ENCODE data around the gene RP2.

RP2 gene

DNA sequence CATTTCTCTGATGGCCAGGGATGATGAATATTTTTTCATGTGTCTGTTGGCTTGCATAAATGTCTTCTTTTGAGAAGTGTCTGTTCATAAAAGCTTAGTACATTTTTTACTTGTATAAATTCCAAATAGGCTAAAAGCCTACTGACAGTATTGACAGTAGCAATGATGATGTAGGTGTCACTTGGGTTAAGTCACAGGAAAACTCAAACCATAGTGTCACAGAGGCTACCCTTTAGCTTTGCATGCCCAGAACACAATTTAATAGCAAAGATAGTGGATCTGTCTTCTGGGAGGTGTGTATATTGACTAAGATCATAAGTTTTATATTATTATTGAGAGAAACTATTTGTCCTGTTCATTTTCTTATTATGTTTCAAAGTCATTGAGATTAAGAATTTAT lies 8.1 kb downstream of the RP2 start:
- DNase-seq (ENCODE audit: low spot score), result no peak

DNA sequence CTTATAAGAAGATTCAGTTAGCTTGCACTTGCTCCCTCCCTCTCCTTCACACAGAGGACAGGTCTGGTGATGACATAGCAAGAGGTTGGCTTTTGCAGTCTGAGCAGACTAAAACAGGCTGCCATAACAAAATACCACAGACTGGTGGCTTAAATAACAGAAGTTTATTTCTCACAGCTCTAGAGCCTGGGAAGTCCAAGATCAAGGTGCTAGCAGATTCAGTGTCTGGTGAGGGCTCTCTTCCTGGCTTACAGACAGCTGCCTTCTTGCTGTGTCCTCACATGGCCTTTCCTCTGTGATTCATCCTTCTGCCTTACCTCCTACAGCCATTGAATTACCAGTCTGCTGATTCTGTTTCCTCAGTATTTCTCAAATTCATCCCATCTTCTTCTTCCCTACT lies 13.1 kb downstream of the RP2 start:
- DNase-seq (ENCODE audit: low spot score), result no peak

DNA sequence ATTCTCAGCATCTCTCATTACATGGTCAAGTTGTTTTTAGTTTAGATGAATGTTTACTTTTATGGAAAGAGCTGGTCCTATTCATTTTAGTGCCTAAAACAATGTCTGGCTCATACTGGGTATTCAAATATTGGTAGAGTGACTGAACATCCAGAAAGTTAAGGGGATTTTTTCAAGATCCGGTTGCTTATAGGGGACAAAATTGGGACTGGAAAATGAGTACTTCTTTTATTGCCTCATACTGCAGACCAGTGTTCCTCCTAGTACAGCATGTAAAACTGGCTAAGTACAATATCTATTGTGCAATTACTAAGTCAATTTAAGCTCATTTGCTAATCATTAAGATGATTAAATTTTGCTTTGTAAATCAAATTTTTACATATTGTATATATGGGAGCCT lies 13.9 kb downstream of the RP2 start:
- no peak for DNase-seq (ENCODE audit: low spot score)

GRCh38 chrX:46856483-46856882 lies 19.6 kb downstream of the RP2 start:
- DNase-seq (ENCODE audit: low spot score), result no peak

DNA sequence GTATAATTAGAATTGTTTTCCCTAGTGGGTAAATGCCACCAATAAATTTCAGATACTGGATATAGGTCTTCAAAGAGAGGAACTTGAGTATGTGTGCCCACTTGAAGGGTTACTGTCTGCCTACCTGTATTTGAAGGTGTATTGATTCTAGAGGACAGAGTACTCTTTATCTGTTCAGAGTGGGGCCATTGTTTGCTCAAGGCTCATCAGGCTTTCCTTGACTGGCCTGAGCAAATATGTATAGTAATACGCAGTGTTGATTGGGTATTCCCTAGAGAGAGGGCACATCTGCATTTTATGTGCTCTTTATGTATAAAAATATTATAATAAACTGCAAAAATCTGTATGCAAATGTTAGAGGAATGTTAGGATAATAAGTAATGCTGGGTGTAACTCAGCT lies 23.7 kb downstream of the RP2 start:
- DNase-seq (ENCODE audit: low spot score), result no peak

- DNase-seq (ENCODE audit: low spot score), result no peak
These were observed 26.2 kb downstream of the RP2 start for GRCh38 chrX:46863072-46863471.

DNA sequence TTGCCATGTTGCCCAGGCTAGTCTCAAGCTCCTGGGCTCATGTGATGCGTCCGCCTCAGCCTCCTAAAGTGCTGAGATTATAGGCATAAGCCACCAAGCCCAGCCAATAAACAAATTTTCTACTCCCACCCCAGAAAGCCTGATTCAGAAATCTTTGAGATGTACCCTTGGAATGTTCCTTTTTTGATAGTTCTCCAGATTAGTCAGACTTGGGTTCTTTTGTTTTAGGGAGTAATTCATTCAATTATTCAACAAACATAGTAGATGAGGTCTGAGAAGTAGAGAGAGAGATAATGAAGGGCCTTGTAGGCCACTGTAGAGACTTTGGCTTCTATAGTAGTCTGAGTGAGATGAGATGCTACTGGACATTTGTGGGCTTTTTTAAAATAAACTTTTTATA lies 27.8 kb downstream of the RP2 start:
- DNase-seq (ENCODE audit: low spot score), result no peak

DNA sequence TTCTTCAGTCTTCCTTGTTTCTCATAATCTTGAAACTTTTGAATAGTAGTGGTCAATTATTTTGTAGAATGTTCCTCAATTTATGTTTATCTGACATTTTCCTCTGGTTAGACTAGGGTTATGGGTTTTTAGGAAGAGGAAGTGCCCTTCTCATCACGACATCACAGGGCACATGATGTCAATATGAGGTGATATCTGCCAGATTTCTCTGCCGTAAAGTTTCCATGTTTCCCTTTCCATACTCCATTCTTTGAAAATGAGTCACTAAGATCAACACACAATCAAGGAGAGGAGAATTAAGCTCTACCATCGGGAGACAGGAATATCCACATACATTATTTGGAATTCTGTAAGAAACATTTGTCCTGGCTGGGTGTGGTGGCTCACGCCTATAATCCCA lies 28.4 kb downstream of the RP2 start:
- no peak for DNase-seq (ENCODE audit: low spot score)

DNA sequence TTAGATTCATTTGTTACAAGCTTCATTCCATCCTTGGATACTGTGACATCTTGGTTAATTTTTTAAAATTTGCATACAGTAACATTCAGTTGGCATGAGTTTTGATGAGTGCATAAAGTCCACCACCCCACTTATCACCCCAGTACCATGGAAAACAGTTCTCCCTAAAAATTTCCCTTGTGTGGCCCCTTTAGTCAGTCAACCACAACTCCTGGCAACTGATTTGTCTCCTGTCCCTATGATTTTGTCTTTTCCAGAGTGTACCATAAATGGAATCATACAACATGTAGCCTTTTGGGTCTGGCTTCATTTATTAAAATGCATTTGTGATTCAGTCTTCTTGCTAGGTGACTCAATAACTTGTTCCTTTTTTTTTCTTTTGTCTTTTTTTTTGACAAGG lies 29.9 kb downstream of the RP2 start:
- no peak for DNase-seq (ENCODE audit: low spot score)

- DNase-seq (ENCODE audit: low spot score), result no peak
These were observed 36.9 kb downstream of the RP2 start for GRCh38 chrX:46873746-46874145.

GRCh38 chrX:46876901-46877300 lies 40.1 kb downstream of the RP2 start:
- DNase-seq (ENCODE audit: low spot score), result no peak

GRCh38 chrX:46882266-46882665 lies 45.4 kb downstream of the RP2 start:
- DNase-seq (ENCODE audit: low spot score), result no peak

GRCh38 chrX:46884799-46885198 lies 48.0 kb downstream of the RP2 start:
- no peak for DNase-seq (ENCODE audit: low spot score)

DNA sequence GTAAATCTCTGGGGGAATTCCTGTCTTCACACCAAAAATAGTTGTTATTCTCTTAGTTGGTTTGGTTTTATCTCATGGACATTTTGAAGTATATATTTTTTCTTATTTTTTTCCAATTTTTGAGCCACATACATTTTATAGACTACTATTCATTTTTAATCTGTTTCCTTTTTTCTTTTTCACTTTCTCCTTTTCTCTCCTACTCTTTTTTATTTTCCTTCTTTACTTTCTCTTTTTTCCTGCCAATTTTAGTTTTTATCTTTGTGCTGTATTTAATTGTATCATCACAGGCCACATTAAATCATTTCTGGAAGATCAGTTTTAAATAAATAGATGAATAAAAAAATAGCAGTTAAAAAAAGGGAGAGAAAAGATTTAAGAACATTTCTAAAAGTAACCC lies 61.4 kb downstream of the RP2 start:
- no peak for DNase-seq (ENCODE audit: low spot score)

DNA sequence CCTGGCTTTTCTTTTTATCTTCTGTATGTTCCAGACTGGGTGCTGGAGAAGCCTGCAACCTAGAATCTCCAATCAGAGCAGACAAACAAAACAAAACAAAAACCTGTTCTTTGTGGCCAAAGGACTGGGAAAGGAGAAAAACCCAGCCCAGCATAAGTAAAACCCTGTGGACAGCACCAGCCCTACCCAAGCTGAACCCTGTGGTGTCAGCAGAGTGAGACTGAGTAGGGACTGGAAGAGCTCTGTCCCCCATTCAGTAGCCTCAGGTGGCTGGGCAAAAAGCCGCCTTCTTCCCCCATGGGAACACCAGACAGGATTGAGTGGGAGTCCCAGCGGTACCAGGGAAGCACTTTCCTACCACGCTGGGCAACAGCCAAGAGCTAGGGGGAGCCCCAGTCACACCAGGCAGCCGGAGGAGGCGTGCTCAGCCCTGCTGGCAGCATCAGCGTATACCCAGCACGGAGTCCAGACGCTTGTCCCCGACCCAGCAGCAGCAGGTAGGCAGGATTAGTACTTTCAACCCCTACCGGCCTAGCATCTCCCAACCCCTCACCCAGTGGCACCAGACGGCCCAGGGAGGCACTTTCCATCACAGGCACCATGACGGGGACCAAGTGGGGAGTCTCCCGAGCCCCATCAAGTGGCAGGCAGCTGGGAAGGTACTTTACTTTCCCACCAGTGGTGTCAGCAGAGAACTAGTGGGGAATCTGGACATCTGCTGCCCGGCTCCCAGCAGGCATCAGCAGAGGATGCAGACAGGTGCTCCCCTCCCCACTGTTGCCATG lies 66.8 kb downstream of the RP2 start:
- peak; percentile 85 for DNase-seq (ENCODE audit: low spot score)

DNA sequence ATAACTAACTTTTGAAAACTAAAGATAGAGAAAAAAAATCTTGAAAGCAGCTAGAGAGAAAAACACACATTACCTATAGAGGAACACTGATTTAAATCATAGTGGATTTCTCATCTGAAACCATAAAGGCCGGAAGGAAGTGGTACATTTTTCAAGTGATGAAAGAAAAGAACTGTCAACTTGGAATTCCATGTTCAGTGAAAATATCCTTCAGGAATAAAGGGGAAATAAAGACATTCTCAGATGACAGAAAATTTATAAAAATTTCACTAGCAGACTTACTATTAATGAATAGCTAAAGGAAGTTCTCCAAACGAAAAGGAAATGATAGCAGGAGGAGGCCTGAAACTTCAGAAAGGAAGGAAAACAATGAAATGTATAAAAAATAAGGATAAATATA lies 67.8 kb downstream of the RP2 start:
- no peak for DNase-seq (ENCODE audit: low spot score)

- DNase-seq (ENCODE audit: low spot score), result no peak
These were observed 73.6 kb downstream of the RP2 start for GRCh38 chrX:46910415-46910814.

GRCh38 chrX:46912098-46912602 lies 75.3 kb downstream of the RP2 start, which contains the start of gene JADE3:
TSS of gene JADE3 (plus strand) at chrX:46912421. CDS start at chrX:46984895, 72,474 bp downstream.
- DNase-seq (ENCODE audit: low spot score), result peak; percentile 86

- peak; percentile 56 for DNase-seq (ENCODE audit: low spot score)
These were observed 76.0 kb downstream of the RP2 start for GRCh38 chrX:46912603-46913491.

DNA sequence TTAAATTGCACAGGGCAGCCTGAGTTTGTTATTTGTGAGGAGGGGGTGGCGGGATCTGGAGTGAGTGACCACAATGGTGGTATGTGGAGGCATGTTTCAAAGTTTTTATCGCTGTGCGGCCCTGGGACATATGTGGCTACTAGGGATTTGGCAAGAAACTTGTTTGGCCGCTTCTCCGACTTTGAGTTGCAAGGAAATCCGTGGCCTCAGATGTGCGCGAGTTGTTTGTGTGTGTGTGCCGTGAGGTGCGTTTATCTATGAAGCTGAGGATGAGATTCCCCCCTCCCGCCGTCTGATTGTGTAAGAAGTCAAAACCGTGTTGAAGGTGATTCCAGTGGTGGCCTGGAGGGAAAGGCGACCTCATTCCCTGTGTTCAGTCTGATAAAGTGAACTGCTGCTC lies 76.8 kb downstream of the RP2 start:
- peak; percentile 36 for DNase-seq (ENCODE audit: low spot score)

GRCh38 chrX:46916273-46916672 lies 79.4 kb downstream of the RP2 start:
- DNase-seq (ENCODE audit: low spot score), result no peak

DNA sequence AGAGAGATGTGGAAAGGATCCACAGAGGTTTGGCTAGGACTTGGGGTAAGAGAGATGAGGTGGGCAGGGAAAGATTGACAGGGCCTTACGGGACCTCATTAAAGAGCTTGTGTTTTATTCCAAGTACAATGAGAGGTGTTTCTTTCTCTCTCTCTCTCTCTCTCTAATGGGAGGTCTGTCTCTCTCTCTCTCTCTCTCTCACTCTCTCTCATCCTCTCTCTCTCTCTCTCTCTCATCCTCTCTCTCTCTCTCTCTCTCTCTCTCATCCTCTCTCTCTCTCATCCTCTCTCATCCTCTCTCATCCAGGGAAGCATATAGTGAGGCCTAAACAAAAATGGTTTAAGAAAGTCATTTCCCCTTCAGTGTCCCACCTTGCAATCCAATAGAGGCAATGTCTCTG lies 80.8 kb downstream of the RP2 start:
- no peak for DNase-seq (ENCODE audit: low spot score)

- DNase-seq (ENCODE audit: low spot score), result no peak
These were observed 81.6 kb downstream of the RP2 start for GRCh38 chrX:46918434-46918833.
